A673 (cell line): ENCODE measurements around the gene SNCAIP.

Experiments
- CTCF ChIP-seq: fragments of 300-800, 200-600 bp; sonication (generic); conservative IDR thresholded peaks from 2 replicates; pipeline ENCODE4 v1.5.1; 2017; ENCODE audit warnings: low read depth, mild to moderate bottlenecking, antibody characterized with exemption, low read length, moderate library complexity, mixed read lengths
- EZH2 ChIP-seq: fragments of 200-600 bp; sonication (generic); IDR thresholded peaks from 2 replicates; pipeline ENCODE4 v1.6.1; 2017; ENCODE audit warnings: borderline replicate concordance, low read depth, mild to moderate bottlenecking, mixed read lengths, antibody characterized with exemption, low read length; ENCODE audit not compliant: poor library complexity, severe bottlenecking

GRCh38 chr5:122500245-122501088 is 188.4 kb downstream of the SNCAIP start:
- TF ChIP-seq CTCF (peak; percentile 55), EZH2 (no peak)
